ENCODE measurements around the gene CHMP2A.
A peak's percentile ranks its signal among the peaks of the same experiment; 100 is the strongest.

Gene CHMP2A

GRCh38 chr19:58529405-58529804, 25.5 kb downstream of the CHMP2A start:
- WGBS, 2 experiments = 78 to 83% methylated on average over 3 of the region's 3 CpGs
- H3K27ac ChIP-seq (ENCODE audit: insufficient read depth, low read depth, low read length, poor library complexity, severe bottlenecking) = no peak overlapping the region
- no peaks in the 10 kb centered on the region for H3K4me1 ChIP-seq (ENCODE audit: control insufficient read depth, insufficient read depth, low read length)
- no peaks in the 10 kb centered on the region for H3K9me3 ChIP-seq (ENCODE audit: control insufficient read depth, low read length)
- peaks cover 11% of the 10 kb centered on the region for H3K27me3 ChIP-seq (ENCODE audit: control insufficient read depth, insufficient read depth, low read length, poor library complexity, severe bottlenecking)
- no peaks in the 10 kb centered on the region for H3K36me3 ChIP-seq (ENCODE audit: control insufficient read depth, insufficient read depth, low read length)
- H3K4me3 ChIP-seq (ENCODE audit: insufficient read depth, low read depth, low read length) = no peak overlapping the region

DNA sequence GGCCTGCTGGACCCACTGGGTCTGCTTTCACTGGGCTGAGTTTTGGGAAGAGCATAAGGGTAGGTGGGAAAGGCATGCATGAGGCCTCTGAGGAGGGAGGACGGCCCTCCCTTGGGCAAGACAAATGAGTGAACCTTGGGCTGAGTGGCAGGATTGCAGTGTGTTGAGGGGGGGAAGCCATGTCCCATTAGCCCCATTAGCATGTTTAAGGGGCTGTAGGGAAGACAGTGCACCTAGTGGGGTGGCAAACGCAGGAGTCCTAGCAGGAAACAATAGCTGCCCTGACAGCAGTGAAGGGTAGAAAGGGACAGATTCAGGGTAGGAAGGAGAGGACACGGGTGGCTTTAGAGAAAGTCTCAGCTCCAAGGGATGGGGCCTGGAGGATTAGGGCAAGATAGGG, 32.2 kb downstream of the CHMP2A start:
- H3K27me3 ChIP-seq (ENCODE audit: control insufficient read depth, insufficient read depth, low read length, poor library complexity, severe bottlenecking) = no peaks in the 10 kb centered on the region
- H3K9me3 ChIP-seq (ENCODE audit: control insufficient read depth, low read length) = no peaks in the 10 kb centered on the region
- H3K36me3 ChIP-seq (ENCODE audit: control insufficient read depth, insufficient read depth, low read length) = no peaks in the 10 kb centered on the region
- no peak overlapping the region for H3K4me3 ChIP-seq (ENCODE audit: insufficient read depth, low read depth, low read length)
- 33 to 34% methylated on average over 3 of the region's 3 CpGs for WGBS, 2 experiments
- H3K27ac ChIP-seq (ENCODE audit: insufficient read depth, low read depth, low read length, poor library complexity, severe bottlenecking) = no peak overlapping the region
- peaks cover 6% of the 10 kb centered on the region for H3K4me1 ChIP-seq (ENCODE audit: control insufficient read depth, insufficient read depth, low read length)

GRCh38 chr19:58521651-58522050, 33.3 kb downstream of the CHMP2A start:
- H3K27ac ChIP-seq (ENCODE audit: insufficient read depth, low read depth, low read length, poor library complexity, severe bottlenecking) = no peak overlapping the region
- no peaks in the 10 kb centered on the region for H3K9me3 ChIP-seq (ENCODE audit: control insufficient read depth, low read length)
- no peaks in the 10 kb centered on the region for H3K27me3 ChIP-seq (ENCODE audit: control insufficient read depth, insufficient read depth, low read length, poor library complexity, severe bottlenecking)
- 89 to 94% methylated on average over 4 of the region's 4 CpGs for WGBS, 2 experiments
- peaks cover 6% of the 10 kb centered on the region for H3K4me1 ChIP-seq (ENCODE audit: control insufficient read depth, insufficient read depth, low read length)
- H3K4me3 ChIP-seq (ENCODE audit: insufficient read depth, low read depth, low read length) = no peak overlapping the region
- peaks cover 4% of the 10 kb centered on the region for H3K36me3 ChIP-seq (ENCODE audit: control insufficient read depth, insufficient read depth, low read length)

DNA sequence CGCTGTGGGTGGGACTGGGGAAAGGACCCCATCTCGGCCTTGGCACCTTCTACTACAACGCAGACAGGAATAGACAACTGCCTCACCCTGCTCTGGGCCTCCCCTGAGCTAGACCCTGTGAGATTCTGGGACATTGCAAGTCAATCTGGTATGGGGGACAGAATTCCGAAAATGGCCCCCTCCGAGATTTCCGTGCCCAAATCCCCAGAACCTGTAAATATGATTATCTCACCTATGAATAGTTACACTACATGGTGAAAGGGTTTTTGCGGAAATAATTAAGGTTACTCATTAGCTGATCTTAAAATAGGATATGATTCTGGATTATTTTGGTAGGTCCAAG, 34.7 kb downstream of the CHMP2A start:
- WGBS, 2 experiments = 27 to 31% methylated on average over 5 to 7 of the region's 7 CpGs
- H3K4me1 ChIP-seq (ENCODE audit: control insufficient read depth, insufficient read depth, low read length) = peaks cover 6% of the 10 kb centered on the region
- peak overlapping the region; percentile 80 for H3K4me3 ChIP-seq (ENCODE audit: insufficient read depth, low read depth, low read length)
- H3K9me3 ChIP-seq (ENCODE audit: control insufficient read depth, low read length) = no peaks in the 10 kb centered on the region
- H3K27me3 ChIP-seq (ENCODE audit: control insufficient read depth, insufficient read depth, low read length, poor library complexity, severe bottlenecking) = no peaks in the 10 kb centered on the region
- peak overlapping the region; percentile 97 for H3K27ac ChIP-seq (ENCODE audit: insufficient read depth, low read depth, low read length, poor library complexity, severe bottlenecking)
- H3K36me3 ChIP-seq (ENCODE audit: control insufficient read depth, insufficient read depth, low read length) = peaks cover 10% of the 10 kb centered on the region

GRCh38 chr19:58519355-58520256, 35.3 kb downstream of the CHMP2A start, which contains the start of gene ZBTB45:
ZBTB45 (minus strand) TSS chr19:58519810; CDS start chr19:58517673, 2,137 bp downstream.
- Histone ChIP-seq H3K27me3 (ENCODE audit: control insufficient read depth, insufficient read depth, low read length, poor library complexity, severe bottlenecking) (no peaks in the 10 kb centered on the region), H3K27ac (ENCODE audit: insufficient read depth, low read depth, low read length, poor library complexity, severe bottlenecking) (peak within 1 kb of the TSS; percentile 97), H3K4me1 (ENCODE audit: control insufficient read depth, insufficient read depth, low read length) (peaks cover 6% of the 10 kb centered on the region), H3K36me3 (ENCODE audit: control insufficient read depth, insufficient read depth, low read length) (peaks cover 10% of the 10 kb centered on the region), H3K4me3 (ENCODE audit: insufficient read depth, low read depth, low read length) (peak within 1 kb of the TSS; percentile 80), H3K9me3 (ENCODE audit: control insufficient read depth, low read length) (no peaks in the 10 kb centered on the region)
- WGBS, 2 experiments = 0% methylated on average over 87 of the region's 87 CpGs

DNA sequence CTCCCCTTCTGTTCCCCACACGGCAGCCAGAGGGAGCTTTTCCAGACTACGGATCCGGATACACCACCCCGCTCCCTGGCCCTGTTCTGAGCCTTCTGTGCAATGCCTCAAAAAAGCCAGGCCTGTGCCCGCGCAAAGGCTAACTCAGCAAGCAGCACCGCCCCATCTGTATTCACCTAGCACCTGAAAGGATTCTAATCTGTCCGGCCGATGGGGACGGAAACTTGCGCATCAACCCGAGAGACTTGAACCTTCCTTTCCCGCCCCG, 35.9 kb downstream of the CHMP2A start:
- peaks cover 10% of the 10 kb centered on the region for H3K36me3 ChIP-seq (ENCODE audit: control insufficient read depth, insufficient read depth, low read length)
- no peaks in the 10 kb centered on the region for H3K9me3 ChIP-seq (ENCODE audit: control insufficient read depth, low read length)
- peak overlapping the region; percentile 97 for H3K27ac ChIP-seq (ENCODE audit: insufficient read depth, low read depth, low read length, poor library complexity, severe bottlenecking)
- H3K4me1 ChIP-seq (ENCODE audit: control insufficient read depth, insufficient read depth, low read length) = peaks cover 6% of the 10 kb centered on the region
- H3K4me3 ChIP-seq (ENCODE audit: insufficient read depth, low read depth, low read length) = peak overlapping the region; percentile 80
- 0% methylated on average over 14 of the region's 14 CpGs for WGBS, 2 experiments
- H3K27me3 ChIP-seq (ENCODE audit: control insufficient read depth, insufficient read depth, low read length, poor library complexity, severe bottlenecking) = no peaks in the 10 kb centered on the region

GRCh38 chr19:58518256-58519086, 36.4 kb downstream of the CHMP2A start:
- 37 to 38% methylated on average over 22 of the region's 22 CpGs for WGBS, 2 experiments
- H3K4me1 ChIP-seq (ENCODE audit: control insufficient read depth, insufficient read depth, low read length) = peaks cover 6% of the 10 kb centered on the region
- H3K36me3 ChIP-seq (ENCODE audit: control insufficient read depth, insufficient read depth, low read length) = peaks cover 10% of the 10 kb centered on the region
- peak overlapping the region; percentile 97 for H3K27ac ChIP-seq (ENCODE audit: insufficient read depth, low read depth, low read length, poor library complexity, severe bottlenecking)
- no peaks in the 10 kb centered on the region for H3K27me3 ChIP-seq (ENCODE audit: control insufficient read depth, insufficient read depth, low read length, poor library complexity, severe bottlenecking)
- peak overlapping the region; percentile 80 for H3K4me3 ChIP-seq (ENCODE audit: insufficient read depth, low read depth, low read length)
- H3K9me3 ChIP-seq (ENCODE audit: control insufficient read depth, low read length) = no peaks in the 10 kb centered on the region

DNA sequence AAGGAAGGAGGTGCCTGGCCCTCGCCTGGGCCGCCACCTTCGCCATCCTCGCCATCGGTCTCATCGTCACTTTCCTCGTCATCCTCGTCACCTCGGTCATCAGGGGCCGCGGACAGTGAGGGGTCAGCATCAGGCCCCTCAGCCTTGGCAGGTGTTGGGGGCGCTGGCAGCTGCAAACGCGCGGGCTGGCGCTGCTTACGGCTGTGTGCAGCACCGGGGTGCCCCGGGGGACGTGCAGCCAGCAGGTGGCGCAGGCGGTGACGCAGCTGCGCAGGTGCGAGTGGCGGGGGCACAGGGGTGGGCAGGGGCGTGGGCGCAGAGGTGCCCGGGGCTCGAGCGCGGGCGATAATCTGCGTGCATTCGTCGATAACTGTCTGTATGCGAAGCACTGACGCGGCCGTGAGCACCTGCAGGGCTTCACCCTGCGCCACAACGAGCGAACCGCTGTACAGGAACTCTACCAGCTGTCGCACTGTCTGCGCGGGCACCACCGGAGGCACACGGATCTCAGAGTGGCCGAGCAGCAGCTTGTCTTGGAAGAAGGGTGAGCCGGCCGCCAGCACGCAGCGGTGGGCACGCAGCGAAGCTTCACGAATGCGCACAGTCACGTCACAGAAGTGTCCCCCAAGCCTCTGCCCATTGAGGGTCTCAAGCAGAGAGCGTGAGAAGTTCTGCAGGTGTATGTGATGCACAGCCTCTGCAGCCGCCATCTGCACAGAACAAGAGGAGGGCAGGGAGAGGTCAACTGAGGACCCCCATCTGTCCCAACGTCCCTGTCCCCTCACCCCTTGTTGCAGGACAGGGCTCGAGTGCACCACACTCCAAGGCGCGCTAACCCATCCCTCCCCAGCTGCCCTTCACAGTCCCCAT, 37.7 kb downstream of the CHMP2A start:
- H3K4me3 ChIP-seq (ENCODE audit: insufficient read depth, low read depth, low read length) = no peak overlapping the region
- no peak overlapping the region for H3K27ac ChIP-seq (ENCODE audit: insufficient read depth, low read depth, low read length, poor library complexity, severe bottlenecking)
- H3K36me3 ChIP-seq (ENCODE audit: control insufficient read depth, insufficient read depth, low read length) = peaks cover 10% of the 10 kb centered on the region
- 94 to 96% methylated on average over 65 of the region's 65 CpGs for WGBS, 2 experiments
- H3K4me1 ChIP-seq (ENCODE audit: control insufficient read depth, insufficient read depth, low read length) = peaks cover 6% of the 10 kb centered on the region
- H3K9me3 ChIP-seq (ENCODE audit: control insufficient read depth, low read length) = no peaks in the 10 kb centered on the region
- no peaks in the 10 kb centered on the region for H3K27me3 ChIP-seq (ENCODE audit: control insufficient read depth, insufficient read depth, low read length, poor library complexity, severe bottlenecking)

DNA sequence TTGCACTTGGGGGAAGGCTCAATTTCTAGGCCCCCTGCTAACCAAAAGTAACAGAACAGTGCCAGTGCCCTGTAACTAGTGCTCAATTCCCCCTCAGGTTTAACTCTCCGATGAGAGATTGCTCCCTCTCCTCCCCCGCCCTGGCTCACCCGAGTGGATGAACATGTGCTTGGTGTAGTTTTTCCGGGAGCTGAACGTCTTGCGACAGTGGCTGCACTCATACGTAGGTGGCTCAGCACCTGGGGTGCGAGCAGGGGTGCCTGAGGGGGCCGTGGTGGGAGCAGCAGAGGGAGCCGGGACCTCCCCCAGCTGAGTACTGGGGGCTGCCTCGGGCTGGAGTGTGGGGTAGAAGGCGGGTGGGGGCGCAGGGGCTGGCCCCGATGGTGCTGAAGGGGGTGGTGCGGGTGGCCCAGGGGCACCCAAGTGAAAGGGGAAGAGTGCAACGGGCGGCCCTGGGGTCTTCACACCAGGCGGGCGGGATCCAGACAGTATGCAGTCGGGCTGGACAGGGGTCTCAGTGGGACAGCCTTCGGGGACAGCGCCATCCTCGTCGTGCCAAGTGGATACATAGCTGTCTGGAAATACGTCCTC, 38.6 kb downstream of the CHMP2A start:
- Histone ChIP-seq H3K27me3 (ENCODE audit: control insufficient read depth, insufficient read depth, low read length, poor library complexity, severe bottlenecking) (no peaks in the 10 kb centered on the region), H3K4me3 (ENCODE audit: insufficient read depth, low read depth, low read length) (no peak overlapping the region), H3K36me3 (ENCODE audit: control insufficient read depth, insufficient read depth, low read length) (peaks cover 10% of the 10 kb centered on the region), H3K27ac (ENCODE audit: insufficient read depth, low read depth, low read length, poor library complexity, severe bottlenecking) (no peak overlapping the region), H3K4me1 (ENCODE audit: control insufficient read depth, insufficient read depth, low read length) (peaks cover 6% of the 10 kb centered on the region), H3K9me3 (ENCODE audit: control insufficient read depth, low read length) (no peaks in the 10 kb centered on the region)
- WGBS, 2 experiments = 89 to 90% methylated on average over 25 of the region's 25 CpGs

Measured in ectodermal cell (in vitro differentiated cells).